Effector memory CD4-positive, alpha-beta T cell (primary cell): ENCODE data around the gene PGLYRP3.

Source experiments
- DNase-seq, 3 donors: peaks; one replicate each; pipeline ENCODE4 v3.0.0-alpha.2; 2020
- H3K27ac ChIP-seq: 2 replicates; pipeline ENCODE4 v1.7.0; 2013; ENCODE audit warnings: mild to moderate bottlenecking, low read length, moderate library complexity; ENCODE audit not compliant: insufficient read depth, poor library complexity, severe bottlenecking
- H3K27me3 ChIP-seq: replicated peaks from 2 replicates; pipeline ENCODE4 v1.7.0; 2013; ENCODE audit warnings: mild to moderate bottlenecking, low read length; ENCODE audit not compliant: insufficient read depth, control insufficient read depth, poor library complexity, severe bottlenecking
- H3K36me3 ChIP-seq: 2 replicates; pipeline ENCODE4 v1.7.0; 2013; ENCODE audit warnings: mild to moderate bottlenecking, low read length, moderate library complexity; ENCODE audit not compliant: control insufficient read depth, insufficient read depth
- H3K4me1 ChIP-seq: 2 replicates; pipeline ENCODE4 v1.7.0; 2013; ENCODE audit warnings: low read length, mild to moderate bottlenecking; ENCODE audit not compliant: control insufficient read depth, insufficient read depth, poor library complexity, severe bottlenecking
- H3K4me3 ChIP-seq: 2 replicates; pipeline ENCODE4 v1.7.0; 2013; ENCODE audit warnings: low read length, low read depth, mild to moderate bottlenecking; ENCODE audit not compliant: insufficient read depth, poor library complexity, severe bottlenecking
- H3K9me3 ChIP-seq: 2 replicates; pipeline ENCODE4 v1.7.0; 2013; ENCODE audit warnings: mild to moderate bottlenecking, low read length, moderate library complexity; ENCODE audit not compliant: control insufficient read depth

Gene PGLYRP3

DNA sequence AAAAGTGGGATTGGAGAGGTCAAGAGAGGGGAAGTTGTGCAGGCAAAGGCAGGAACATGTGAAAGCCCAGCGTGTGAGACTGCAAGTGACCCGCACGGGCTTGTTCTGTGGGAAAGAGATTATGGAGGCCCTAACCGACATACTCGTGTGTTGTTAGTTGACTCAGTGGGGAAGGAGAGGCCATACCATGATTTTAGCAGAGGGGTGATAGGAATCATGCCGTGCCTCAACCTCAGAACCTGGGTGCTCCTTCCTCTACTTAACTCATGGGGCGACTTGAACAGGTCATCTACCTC is 19.3 kb downstream of the PGLYRP3 start:
- no peaks in the 10 kb centered on the region for H3K9me3 ChIP-seq
- H3K36me3 ChIP-seq: no peaks in the 10 kb centered on the region
- H3K27ac ChIP-seq: no peak overlapping the region
- DNase-seq: no peak
- H3K4me3 ChIP-seq: no peak overlapping the region
- peaks cover 14% of the 10 kb centered on the region for H3K4me1 ChIP-seq
- peaks cover 3% of the 10 kb centered on the region for H3K27me3 ChIP-seq

DNA sequence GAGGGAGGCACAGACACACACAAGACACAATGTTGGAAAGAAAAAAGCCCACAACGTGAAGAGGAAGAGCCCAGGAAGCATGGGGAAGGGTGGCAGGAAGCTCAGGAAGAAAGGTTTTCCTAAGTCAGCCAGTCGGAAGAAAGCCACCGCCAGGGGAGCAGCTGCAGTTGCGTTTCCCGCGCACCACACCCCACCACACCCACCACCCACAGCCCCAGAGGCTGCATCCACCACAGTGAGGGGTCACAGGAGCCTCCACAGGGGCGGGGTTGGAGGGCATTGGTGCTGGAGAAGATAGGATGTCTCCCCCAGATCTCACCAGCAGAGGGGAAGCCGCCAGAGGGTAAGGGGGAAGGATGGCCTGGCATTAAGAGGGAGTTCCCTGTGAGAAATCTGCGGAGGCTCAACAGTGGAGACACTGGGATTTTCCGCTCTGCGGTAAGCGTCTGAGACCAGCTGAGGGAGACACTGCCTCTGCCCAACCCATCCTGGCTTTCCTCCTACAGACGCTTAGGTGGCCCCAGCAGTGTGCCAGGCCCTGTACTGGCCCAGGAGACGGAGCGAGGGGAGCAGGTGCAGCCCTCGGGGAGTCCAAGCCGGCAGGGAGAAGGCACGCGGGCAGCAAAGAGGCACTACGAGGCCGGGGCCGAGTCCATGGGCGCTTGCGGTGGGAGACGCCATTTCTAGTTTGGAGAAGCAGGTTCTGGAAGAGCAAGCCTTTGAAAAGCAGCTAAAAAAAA is 19.8 kb downstream of the PGLYRP3 start:
- Histone ChIP-seq H3K36me3 (no peaks in the 10 kb centered on the region), H3K4me1 (peaks cover 14% of the 10 kb centered on the region), H3K27me3 (peaks cover 3% of the 10 kb centered on the region), H3K9me3 (no peaks in the 10 kb centered on the region), H3K4me3 (no peak overlapping the region), H3K27ac (no peak overlapping the region)
- no peak for DNase-seq

DNA sequence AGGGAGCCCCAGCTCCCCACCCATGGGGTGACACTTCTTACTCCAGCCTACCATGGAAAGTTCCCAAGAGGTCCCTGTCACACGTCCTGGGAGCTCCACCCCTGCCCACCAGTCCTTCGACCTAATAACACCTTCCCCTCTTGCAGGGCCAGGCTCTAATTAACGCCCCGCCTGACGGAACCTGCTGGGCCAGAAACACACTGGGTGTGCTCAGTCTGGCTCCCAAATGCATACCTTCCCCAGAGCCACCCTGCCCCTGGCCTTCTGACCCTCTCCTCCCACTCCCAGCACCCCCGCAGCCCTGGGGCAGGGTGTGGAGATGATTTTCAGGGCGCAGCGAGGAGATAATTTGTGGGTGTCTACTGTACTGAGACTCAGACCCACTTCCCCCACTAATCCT is 20.6 kb downstream of the PGLYRP3 start:
- H3K4me1 ChIP-seq: peaks cover 14% of the 10 kb centered on the region
- no peaks in the 10 kb centered on the region for H3K9me3 ChIP-seq
- no peak overlapping the region for H3K4me3 ChIP-seq
- no peaks in the 10 kb centered on the region for H3K36me3 ChIP-seq
- no peak overlapping the region for H3K27ac ChIP-seq
- peaks cover 3% of the 10 kb centered on the region for H3K27me3 ChIP-seq
- DNase-seq: no peak

DNA sequence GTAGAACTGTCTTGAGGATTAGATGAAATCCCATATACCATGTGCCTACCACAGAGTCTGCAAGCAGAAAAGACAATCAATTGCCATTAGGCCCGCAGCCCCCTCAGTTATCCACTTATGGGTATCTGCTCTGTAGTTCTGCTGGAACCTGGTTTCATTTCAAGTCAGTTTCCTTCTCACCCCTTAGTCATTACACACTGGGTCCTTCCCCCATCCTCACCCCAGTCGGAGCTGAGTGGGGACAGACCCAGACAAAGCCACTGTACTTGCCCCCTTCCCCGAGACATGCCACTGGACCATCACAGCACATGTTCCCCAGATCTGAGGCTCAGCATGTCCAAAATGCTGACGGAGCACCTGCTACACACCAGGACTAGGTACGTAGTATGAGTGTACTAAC is 21.2 kb downstream of the PGLYRP3 start:
- Histone ChIP-seq H3K4me3 (no peak overlapping the region), H3K27me3 (peaks cover 3% of the 10 kb centered on the region), H3K36me3 (no peaks in the 10 kb centered on the region), H3K4me1 (peaks cover 14% of the 10 kb centered on the region), H3K27ac (no peak overlapping the region), H3K9me3 (no peaks in the 10 kb centered on the region)
- DNase-seq: no peak

DNA sequence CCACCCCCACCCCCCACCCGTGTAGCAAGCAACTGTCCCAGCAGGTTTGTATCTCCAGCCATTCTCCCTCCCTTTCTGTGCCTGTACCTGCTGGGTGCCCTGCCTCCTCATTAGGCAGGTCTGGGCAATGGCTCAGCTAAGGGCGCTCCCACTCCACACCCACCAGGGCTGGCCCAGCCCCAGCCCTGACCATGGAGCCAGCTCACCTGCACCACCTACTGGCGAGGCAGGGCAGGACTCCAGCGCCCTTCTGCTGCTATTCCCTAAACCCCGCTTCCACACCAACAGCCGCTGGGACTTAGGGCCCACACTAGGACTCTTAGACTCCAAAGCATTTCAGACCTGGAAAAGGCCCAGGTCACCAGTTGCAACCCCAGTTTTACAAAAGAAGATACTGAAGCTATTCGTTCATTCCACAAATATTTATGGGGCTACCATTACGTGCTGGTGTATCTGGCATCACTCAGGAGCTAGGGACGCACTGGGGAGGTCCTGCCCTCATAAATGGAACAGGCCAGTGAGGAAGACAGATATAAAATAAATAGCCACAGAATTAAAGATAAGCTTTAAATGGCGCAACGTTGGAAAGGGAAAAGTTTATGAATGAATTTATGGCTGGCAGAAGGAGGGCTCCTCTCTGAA is 24.0 kb downstream of the PGLYRP3 start:
- Histone ChIP-seq H3K4me3 (no peak overlapping the region), H3K9me3 (no peaks in the 10 kb centered on the region), H3K4me1 (peaks cover 9% of the 10 kb centered on the region), H3K27ac (no peak overlapping the region), H3K27me3 (no peaks in the 10 kb centered on the region), H3K36me3 (no peaks in the 10 kb centered on the region)
- DNase-seq: no peak

DNA sequence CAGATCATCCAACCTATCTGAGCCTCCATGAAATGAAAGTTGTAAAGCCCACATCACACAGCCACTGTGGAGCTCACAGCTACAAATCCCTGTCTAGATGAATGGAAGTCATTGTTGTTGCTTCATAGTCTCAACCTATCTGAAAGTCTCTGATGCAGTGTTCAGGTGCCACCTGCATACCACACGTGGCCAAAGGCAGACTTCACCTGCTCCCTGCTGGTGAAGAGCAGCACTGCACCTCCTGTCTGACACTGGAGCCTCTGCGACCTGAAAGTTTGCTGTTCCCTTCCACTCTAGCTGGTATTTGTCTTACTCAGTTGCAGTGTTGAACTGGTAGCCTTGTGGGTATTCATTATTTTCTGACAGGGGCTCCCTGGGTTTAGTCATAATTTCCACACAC is 34.9 kb downstream of the PGLYRP3 start:
- DNase-seq: no peak
- no peaks in the 10 kb centered on the region for H3K4me1 ChIP-seq

DNA sequence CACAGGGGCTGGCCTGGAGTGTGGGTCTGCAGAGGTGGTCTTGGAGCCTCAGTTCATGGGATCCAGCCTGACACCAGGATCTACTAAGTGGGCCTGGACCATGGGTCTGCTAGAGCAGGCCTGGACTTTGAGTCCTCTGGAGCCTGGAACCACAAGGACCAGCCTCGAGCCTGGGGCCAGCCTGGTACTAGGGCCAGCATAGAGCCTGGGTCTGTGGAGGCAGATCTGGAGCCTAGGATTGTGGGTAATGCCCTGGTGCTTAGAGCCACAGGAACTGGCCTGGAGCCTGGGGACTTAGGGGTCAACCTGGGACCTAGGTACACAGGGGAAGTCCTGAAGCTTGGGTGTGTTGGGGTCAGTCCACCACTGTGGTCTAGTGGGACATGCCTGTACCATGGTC is 40.6 kb downstream of the PGLYRP3 start:
- Histone ChIP-seq H3K4me3 (no peak overlapping the region), H3K27ac (no peak overlapping the region), H3K27me3 (peaks cover 14% of the 10 kb centered on the region), H3K4me1 (no peaks in the 10 kb centered on the region), H3K9me3 (no peaks in the 10 kb centered on the region), H3K36me3 (no peaks in the 10 kb centered on the region)
- no peak for DNase-seq

More for the DNA sequence above, 34.9 kb downstream of the PGLYRP3 start:
- H3K9me3 ChIP-seq: no peaks in the 10 kb centered on the region
- peaks cover 2% of the 10 kb centered on the region for H3K27me3 ChIP-seq
- H3K4me3 ChIP-seq: no peak overlapping the region
- H3K36me3 ChIP-seq: no peaks in the 10 kb centered on the region
- H3K27ac ChIP-seq: no peak overlapping the region

DNA sequence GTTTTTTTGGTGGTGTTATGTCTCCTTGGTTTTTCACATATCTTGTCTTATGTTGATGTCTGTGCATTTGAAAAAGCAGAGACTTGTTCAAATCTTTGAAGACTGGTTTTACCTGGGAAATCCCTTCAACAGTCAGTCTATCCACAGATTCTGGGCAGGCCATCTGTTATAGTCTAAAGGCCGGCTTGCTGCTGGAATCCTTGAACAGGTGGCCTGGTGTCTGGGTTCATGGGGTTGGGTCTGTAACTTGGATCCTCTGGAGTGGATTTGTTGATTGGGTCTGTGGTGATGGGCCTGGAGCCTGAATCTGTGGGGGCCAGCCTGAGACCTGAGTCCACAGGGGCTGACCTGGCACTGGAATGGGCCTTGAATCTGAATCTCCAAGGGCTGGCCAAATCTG is 41.0 kb downstream of the PGLYRP3 start:
- Histone ChIP-seq H3K27ac (no peak overlapping the region), H3K4me3 (no peak overlapping the region), H3K36me3 (no peaks in the 10 kb centered on the region), H3K4me1 (no peaks in the 10 kb centered on the region), H3K27me3 (peaks cover 14% of the 10 kb centered on the region), H3K9me3 (no peaks in the 10 kb centered on the region)
- DNase-seq: no peak

DNA sequence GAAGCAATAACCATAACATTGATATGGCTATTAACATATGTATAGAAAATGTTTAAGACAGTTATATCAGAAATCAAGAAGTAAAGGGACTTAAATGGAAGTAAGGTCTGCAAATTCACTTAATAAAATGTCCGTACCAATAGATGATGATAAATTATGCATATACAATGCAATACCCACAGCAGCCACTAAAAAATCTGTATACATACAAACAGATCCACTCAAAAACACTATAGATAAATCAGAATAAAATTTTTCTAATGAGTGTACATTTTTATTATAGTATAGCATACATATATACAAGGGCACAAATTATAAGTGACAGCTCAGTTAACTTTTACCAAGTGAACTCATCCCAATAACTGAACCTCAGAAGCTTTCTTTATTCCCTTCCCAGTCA is 47.3 kb downstream of the PGLYRP3 start:
- H3K9me3 ChIP-seq: no peaks in the 10 kb centered on the region
- DNase-seq: no peak
- peaks cover 28% of the 10 kb centered on the region for H3K27me3 ChIP-seq
- no peaks in the 10 kb centered on the region for H3K36me3 ChIP-seq
- no peak overlapping the region for H3K27ac ChIP-seq
- no peak overlapping the region for H3K4me3 ChIP-seq
- H3K4me1 ChIP-seq: peaks cover 18% of the 10 kb centered on the region

DNA sequence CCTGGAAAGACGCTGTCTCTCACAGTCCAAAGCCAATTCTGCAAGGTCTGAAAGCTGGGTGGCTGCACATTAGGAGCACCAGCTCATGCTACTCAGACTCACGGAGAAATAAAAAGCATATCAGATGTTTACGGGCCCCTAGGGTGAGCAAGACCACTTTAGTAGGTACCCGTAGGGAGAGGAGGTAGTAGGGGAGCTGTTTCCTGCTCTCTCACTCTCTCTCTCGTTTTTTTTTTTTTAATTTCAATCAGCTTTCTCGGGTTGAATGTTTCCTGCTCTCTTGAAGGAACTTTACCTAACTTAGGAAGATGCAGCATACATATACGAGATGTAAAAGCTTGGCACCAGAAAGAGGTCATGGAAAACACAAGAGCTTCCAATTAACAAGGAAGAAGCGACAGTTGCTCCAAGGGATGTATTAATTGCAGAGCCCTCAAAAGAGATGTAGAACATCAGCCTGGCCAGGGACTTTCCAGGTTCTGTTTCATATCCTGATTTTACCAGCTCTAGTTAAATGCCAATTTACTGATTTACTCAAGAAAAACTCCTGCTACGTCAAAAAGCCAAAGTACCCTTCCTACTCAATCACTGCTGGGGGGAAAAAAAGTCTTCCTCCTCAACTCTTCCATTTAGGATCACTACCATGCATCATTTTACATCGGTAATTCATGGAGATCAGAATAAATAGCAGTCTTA is 50.1 kb downstream of the PGLYRP3 start:
- H3K27me3 ChIP-seq: peaks cover 28% of the 10 kb centered on the region

More for the DNA sequence above, 50.1 kb downstream of the PGLYRP3 start:
- Histone ChIP-seq H3K4me1 (peaks cover 21% of the 10 kb centered on the region), H3K9me3 (no peaks in the 10 kb centered on the region), H3K36me3 (no peaks in the 10 kb centered on the region), H3K4me3 (peak overlapping the region; percentile 56), H3K27ac (no peak overlapping the region)
- DNase-seq: no peak
